HEK293 (cell line): ENCODE results near the gene ESR2.

ENCODE experiments used
- CTCF ChIP-seq: fragments of 450-650 bp; formaldehyde crosslinking; IDR thresholded peaks from 2 replicates; pipeline ENCODE4 v1.5.1; 2016; ENCODE audit warnings: missing biosample characterization, missing genetic modification characterization
- TRIM28 ChIP-seq: IDR thresholded peaks from 2 replicates; pipeline ENCODE4 v1.6.1; 2011; ENCODE audit warnings: low read length, control low read depth, borderline replicate concordance
- ZNF121 ChIP-seq: fragments of 450-650 bp; formaldehyde crosslinking; IDR thresholded peaks from 2 replicates; pipeline ENCODE4 v1.5.1; 2016; ENCODE audit warnings: missing biosample characterization, missing genetic modification characterization
- ZNF558 ChIP-seq: fragments of 450-650 bp; formaldehyde crosslinking; IDR thresholded peaks from 2 replicates; pipeline ENCODE4 v1.5.1; 2016; ENCODE audit warnings: missing biosample characterization, missing genetic modification characterization

- TF ChIP-seq ZNF121 (tag by site-specific recombination): no peak
- no peak for TF ChIP-seq CTCF
- no peak for TF ChIP-seq TRIM28
- TF ChIP-seq ZNF558: no peak
Observed at GRCh38 chr14:64266239-64266638, 27.9 kb downstream of the ESR2 start.
